C4-2B (cell line): ENCODE measurements around the gene REPIN1.

Experiments used
- H3K27ac ChIP-seq: fragments of 450-650 bp; 2 replicates; pipeline ENCODE4 v1.5.1; 2017
- ZFX ChIP-seq: fragments of 450-650 bp; IDR thresholded peaks from 2 replicates; pipeline ENCODE4 v1.6.1; 2017
- TF ChIP-seq, protein P1 (sequence below): fragments of 450-650 bp; conservative IDR thresholded peaks from 2 replicates; pipeline ENCODE4 v1.5.1; 2017; ENCODE audit warnings: mild to moderate bottlenecking

Gene REPIN1

DNA sequence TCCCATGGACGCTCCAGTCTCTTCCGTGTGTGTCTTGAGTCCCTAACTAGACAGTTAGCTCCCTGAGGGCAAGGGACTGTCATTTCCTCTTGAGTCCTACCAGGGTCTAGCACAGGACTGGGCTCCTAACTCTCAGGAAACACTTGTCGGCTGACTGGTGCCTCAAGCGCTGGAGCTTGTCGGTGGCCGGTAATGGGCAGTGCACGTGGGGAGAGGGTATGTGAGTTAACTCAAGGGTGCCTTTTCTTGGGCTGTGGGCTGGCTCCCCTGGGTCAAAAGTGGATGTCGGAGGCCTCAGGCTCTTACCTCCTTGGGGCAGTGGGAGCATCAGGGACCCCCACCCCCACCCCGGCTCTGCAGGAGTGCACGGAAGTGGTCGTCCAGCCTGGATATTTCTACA, 43.4 kb downstream of the REPIN1 start:
- TF ChIP-seq ZFX, result no peak
- TF ChIP-seq, protein P1, sequence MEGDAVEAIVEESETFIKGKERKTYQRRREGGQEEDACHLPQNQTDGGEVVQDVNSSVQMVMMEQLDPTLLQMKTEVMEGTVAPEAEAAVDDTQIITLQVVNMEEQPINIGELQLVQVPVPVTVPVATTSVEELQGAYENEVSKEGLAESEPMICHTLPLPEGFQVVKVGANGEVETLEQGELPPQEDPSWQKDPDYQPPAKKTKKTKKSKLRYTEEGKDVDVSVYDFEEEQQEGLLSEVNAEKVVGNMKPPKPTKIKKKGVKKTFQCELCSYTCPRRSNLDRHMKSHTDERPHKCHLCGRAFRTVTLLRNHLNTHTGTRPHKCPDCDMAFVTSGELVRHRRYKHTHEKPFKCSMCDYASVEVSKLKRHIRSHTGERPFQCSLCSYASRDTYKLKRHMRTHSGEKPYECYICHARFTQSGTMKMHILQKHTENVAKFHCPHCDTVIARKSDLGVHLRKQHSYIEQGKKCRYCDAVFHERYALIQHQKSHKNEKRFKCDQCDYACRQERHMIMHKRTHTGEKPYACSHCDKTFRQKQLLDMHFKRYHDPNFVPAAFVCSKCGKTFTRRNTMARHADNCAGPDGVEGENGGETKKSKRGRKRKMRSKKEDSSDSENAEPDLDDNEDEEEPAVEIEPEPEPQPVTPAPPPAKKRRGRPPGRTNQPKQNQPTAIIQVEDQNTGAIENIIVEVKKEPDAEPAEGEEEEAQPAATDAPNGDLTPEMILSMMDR, result no peak
- no peak overlapping the region for H3K27ac ChIP-seq

DNA sequence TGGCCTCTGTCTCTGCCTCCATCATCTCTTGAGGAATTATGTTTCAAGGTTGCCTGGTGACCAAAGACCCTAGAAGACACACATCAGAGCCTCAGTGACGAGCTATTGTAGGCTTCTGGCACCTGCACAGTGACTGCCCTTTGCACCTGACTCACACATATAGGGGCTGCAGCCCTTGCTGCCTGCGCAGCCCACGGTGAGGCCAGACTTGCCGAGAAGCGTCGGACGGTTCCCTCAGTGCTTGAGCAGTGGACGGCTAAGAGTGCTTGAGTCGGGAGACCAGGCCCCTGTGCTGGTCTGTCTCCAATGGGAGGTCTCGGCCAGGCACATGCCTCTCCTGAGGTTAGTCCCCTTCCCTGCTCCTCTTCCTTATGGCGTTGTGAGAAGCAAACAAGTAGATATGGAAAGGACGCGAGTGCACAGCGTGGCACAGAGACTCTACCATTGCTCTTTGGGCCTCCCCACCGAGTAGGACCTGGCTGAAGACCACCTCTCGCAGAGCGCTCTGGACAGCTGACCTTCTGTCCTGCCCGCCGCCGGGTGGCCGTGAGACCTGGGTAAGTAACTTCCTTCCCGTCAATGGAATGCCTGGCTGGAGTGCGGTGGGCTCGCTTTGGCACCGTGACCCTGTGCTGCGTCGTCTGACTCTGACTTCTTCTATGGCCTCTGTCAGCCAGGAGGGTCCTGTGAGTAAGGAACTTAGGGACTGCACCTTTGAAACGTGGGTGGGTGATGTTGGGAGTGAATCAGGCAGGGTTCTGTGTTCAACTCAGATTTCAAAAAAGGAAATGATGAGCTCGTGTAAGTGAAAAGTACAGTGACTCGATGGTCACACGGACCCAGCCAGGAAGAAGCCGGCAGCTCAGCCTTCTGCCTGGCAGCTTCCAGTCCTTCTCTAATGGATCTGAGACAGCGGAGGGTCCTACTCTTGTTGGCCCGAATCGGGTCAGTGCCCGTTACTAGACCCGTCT, 44.2 kb downstream of the REPIN1 start:
- TF ChIP-seq, protein P1, result no peak
- no peak for TF ChIP-seq ZFX
- no peak overlapping the region for H3K27ac ChIP-seq

DNA sequence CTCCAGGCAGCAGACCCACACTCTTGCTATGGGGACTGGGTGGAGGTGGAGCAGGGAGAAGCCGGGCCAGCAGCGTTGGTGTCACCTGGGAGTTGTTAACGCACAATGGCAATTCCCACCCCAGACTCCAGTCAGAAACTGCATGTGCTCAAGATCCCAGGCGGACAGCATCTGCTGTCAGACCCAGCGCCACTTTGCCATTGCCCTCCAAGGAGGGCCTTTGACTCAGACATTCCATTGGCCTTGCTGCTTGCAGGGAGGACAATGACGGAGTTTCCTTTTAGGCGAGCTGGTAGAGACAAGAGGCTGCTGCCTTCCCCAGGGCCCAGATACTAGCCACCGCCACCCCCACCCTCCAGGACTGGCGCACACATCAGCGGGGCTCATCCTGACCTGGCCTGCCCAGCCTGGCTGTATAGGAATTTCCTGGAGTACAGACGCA, 45.0 kb downstream of the REPIN1 start:
- no peak overlapping the region for H3K27ac ChIP-seq
- TF ChIP-seq ZFX, result no peak
- TF ChIP-seq, protein P1, result no peak

DNA sequence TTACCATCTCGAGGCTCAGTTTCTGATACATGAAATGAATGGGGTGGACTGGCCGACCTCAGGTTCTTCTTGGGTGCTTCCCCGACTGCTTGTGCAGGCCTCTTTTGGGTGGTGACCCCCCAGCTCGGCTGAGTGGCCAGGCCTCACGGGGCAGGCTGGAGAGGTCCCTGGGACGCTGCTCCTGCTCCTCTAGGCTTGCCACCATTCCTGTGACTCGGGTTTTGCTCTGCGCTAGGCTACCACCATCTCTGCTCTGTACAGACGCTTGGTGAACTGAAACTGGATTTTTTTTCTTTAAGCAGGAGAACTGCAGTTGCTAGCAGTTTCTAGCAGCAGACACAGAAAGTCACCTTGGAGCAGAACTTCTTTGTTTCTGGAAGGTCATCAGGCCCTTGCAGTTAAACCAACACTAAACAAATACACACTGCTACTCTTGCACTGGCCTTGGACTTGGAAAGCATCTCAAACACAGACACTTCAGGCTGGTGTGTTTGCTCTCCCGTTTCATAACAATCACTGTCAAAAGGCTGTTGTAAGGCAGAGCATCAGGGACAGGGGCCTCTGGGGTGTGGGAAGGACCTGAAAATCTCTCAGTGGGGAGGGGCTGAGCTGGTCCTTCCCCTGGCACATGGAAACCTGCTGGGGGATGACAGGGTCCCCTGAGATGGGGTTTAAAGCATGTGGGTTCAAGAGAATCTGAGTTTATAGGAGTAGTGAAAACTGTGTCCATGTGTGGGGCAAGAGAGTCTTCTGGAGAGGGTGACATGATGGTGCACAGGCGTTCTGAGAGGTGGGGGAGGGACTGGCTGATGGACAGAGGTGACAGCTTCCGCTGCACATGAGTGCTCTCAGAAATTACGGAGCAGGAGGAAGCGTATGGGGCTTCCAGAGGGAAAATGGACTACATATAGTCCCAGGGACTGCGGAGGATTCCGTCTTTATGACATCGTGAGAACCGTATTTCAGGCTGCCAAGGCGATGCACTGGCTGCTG, 46.8 kb downstream of the REPIN1 start:
- no peak overlapping the region for H3K27ac ChIP-seq
- TF ChIP-seq ZFX, result no peak
- TF ChIP-seq, protein P1, result no peak

DNA sequence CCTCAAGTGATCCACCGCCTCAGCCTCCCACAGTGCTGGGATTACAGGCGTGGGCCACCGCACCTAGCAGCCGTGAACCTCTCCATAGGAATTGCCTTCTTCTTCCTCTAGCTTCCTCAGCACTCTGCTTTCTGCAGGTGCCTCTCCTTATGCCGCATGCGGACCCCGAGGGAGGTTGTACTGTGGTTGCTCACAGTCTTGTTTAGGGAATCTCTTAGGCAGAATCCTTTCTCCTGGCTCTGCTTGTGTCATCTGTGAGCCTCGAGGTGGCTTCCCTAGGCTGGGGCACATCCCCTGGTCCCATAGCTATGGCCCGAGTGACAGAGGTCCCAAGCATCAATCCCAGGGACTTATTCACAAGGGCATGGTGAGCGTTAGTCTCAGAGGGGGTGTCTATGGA, 48.6 kb downstream of the REPIN1 start:
- TF ChIP-seq, protein P1, result no peak
- no peak for TF ChIP-seq ZFX
- H3K27ac ChIP-seq, result no peak overlapping the region

DNA sequence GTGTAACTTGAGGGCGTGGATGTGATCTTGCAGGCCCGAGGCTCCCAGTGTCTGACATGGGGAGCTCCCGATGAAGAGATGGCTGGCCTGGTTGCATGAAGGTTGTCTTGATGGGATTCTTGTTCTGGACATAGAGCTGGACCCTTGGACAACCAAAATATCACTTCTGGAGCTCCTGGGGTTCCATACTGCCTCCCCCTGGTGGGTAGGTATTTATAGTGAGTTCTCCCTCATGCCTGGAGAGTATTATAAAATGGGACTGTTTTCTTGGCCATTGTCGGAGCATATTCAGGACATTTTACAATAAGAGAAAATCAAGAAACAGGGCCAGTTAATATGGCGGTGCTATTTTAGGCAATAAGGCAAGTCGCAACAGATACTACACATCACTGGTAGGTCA, 49.2 kb downstream of the REPIN1 start:
- no peak overlapping the region for H3K27ac ChIP-seq
- TF ChIP-seq, protein P1, result no peak
- TF ChIP-seq ZFX, result no peak

DNA sequence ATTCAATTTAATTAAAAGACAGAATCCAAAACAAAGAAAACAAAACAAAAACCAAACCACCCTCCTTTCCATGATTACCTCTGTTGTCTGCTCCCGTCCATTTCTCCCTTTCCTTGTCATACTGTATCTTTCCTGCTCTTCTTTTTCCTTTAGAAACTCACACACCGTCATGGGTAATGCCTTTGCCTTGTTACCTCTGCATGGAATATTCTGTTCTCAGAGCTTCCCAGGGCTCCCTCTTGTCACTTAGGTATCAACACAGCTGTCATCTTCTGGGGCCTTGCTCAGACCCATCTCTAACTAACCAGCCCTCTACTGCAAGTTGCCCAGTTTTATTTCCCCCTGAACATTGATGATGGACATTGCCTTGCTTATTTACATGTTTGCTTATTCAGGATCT, 51.6 kb downstream of the REPIN1 start:
- TF ChIP-seq, protein P1, result no peak
- no peak for TF ChIP-seq ZFX

More for the DNA sequence above, 51.6 kb downstream of the REPIN1 start:
- no peak overlapping the region for H3K27ac ChIP-seq
